Gastrocnemius medialis (tissue), 4 donors: ENCODE measurements around the gene SCN9A.

Experiments
- POLR2A ChIP-seq, 2 donors: fragments of 450-650 bp; IDR thresholded peaks; one replicate each; pipeline ENCODE4 v1.6.1; 2017; ENCODE audit warnings: antibody characterized with exemption in 2 of 2, mild to moderate bottlenecking in 2 of 2, moderate library complexity in 2 of 2
- TF ChIP-seq, protein P1 (sequence below), 5 experiments: fragments of 450-650 bp in 3 of 5; fragments of 200-600 bp in 2 of 5; sonication (generic) in 2 of 5; IDR thresholded peaks in 4 of 5; conservative IDR thresholded peaks in 1 of 5; 1 replicate in 4 of 5; 2 replicates in 1 of 5; pipeline ENCODE4 v1.5.1; 2016 to 2019; ENCODE audit warnings: antibody characterized with exemption in 5 of 5, mild to moderate bottlenecking in 3 of 5, moderate library complexity in 3 of 5

DNA sequence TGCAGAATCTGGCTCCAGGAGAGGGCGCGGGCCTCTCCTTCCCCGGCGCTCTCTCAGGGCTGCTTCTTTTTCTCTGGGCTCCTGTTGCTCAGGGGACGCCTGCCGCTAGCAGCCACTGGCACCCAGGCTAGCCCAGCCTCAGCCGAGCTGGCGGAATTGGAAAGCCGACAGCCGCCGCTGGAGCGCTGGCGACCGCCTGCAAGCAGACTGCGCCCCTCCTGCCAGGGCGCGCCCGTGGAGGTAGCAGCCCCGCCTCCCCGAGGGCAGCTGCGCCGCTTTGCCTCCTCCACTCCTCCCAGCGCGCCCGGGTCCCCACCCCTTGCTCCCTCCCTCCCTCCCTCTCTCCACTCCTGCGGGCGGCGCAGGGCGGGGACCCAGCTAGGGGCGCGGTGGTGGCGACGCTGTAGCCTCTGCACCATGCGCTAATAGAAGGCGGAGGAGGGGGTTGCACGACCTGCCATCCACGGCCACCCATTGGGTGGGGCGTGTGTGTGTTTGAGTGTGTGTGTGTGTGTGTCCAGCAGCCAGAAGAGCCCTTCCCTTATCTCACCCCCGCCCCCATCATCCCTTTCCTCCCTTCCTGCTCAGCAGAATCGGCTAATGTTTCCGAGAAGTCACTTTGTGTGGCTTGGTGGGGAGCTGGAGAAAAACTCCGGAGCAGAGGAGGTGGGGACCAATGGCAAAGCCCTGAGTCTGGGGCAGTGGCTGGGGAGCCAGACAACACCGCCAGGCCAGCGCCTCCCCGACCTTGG lies at the start of gene SCN9A:
- TF ChIP-seq, protein P1, sequence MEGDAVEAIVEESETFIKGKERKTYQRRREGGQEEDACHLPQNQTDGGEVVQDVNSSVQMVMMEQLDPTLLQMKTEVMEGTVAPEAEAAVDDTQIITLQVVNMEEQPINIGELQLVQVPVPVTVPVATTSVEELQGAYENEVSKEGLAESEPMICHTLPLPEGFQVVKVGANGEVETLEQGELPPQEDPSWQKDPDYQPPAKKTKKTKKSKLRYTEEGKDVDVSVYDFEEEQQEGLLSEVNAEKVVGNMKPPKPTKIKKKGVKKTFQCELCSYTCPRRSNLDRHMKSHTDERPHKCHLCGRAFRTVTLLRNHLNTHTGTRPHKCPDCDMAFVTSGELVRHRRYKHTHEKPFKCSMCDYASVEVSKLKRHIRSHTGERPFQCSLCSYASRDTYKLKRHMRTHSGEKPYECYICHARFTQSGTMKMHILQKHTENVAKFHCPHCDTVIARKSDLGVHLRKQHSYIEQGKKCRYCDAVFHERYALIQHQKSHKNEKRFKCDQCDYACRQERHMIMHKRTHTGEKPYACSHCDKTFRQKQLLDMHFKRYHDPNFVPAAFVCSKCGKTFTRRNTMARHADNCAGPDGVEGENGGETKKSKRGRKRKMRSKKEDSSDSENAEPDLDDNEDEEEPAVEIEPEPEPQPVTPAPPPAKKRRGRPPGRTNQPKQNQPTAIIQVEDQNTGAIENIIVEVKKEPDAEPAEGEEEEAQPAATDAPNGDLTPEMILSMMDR (IDR thresholded peaks at IDR 0.05 in 4 of 5, conservative IDR thresholded peaks at IDR 0.05 in 1 of 5): no peak
- TF ChIP-seq POLR2A (IDR thresholded peaks at IDR 0.05): no peak
